Activated CD8-positive, alpha-beta memory T cell treated with anti-CD3 and anti-CD28 coated beads for 36 hours (primary cell): ENCODE measurements around the gene EMILIN1. TPM values are rescaled to one million over a fixed set of nuclear protein-coding genes. Genes with fewer than 3 reads are reported as not detected.

Experiments used
- total RNA-seq, 2 experiments: library from RNA; stranded (reverse); gene quantifications; one replicate each; pipeline ENCODE4 v1.2.3, GENCODE V29; 2021

EMILIN1 gene
- total RNA-seq, 2 experiments from 2014 or later, result 0.48 to 0.69 TPM

Other genes starting within 250 kb of the EMILIN1 start
- not detected for gene DPYSL5, start 230.5 kb upstream of the EMILIN1 start, total RNA-seq
- gene MAPRE3, start 108.0 kb upstream of the EMILIN1 start, total RNA-seq, result 1 to 10 TPM; 2.4 to 3.8 TPM
- 10 to 100 TPM; 74.4 to 75.0 TPM for gene TMEM214, start 45.6 kb upstream of the EMILIN1 start, total RNA-seq
- 10 to 100 TPM; 15.1 to 15.8 TPM for gene AGBL5, start 26.9 kb upstream of the EMILIN1 start, total RNA-seq
- gene OST4, start 7.0 kb upstream of the EMILIN1 start, total RNA-seq, result 100 to 1,000 TPM; 338 to 350 TPM
- gene KHK, start 8.2 kb downstream of the EMILIN1 start, total RNA-seq, result 10 to 100 TPM; 14.1 to 15.2 TPM
- 1 to 10 TPM; 4.7 to 7.0 TPM for gene CGREF1, start 40.5 kb downstream of the EMILIN1 start, total RNA-seq
- under 1 TPM; 0.34 to 0.40 TPM for gene ABHD1, start 45.2 kb downstream of the EMILIN1 start, total RNA-seq
- gene PREB, start 56.0 kb downstream of the EMILIN1 start, total RNA-seq, result 10 to 100 TPM; 72.0 to 77.0 TPM
- gene PRR30, start 60.8 kb downstream of the EMILIN1 start, total RNA-seq, result not detected
- not detected for gene TCF23, start 70.4 kb downstream of the EMILIN1 start, total RNA-seq
- 10 to 100 TPM; 95.3 to 96.0 TPM for gene ATRAID, start 133.4 kb downstream of the EMILIN1 start, total RNA-seq
- gene SLC5A6, start 133.7 kb downstream of the EMILIN1 start, total RNA-seq, result 10 to 100 TPM; 91.3 to 94.1 TPM
- gene CAD, start 138.8 kb downstream of the EMILIN1 start, total RNA-seq, result 100 to 1,000 TPM; 156 to 158 TPM
- under 1 TPM; 0.23 to 0.59 TPM for gene SLC30A3, start 184.4 kb downstream of the EMILIN1 start, total RNA-seq
- gene DNAJC5G, start 196.8 kb downstream of the EMILIN1 start, total RNA-seq, result not detected
- gene TRIM54, start 203.8 kb downstream of the EMILIN1 start, total RNA-seq, result under 1 TPM; 0.15 to 0.30 TPM
- gene UCN, start 229.8 kb downstream of the EMILIN1 start, total RNA-seq, result 1 to 10 TPM; 1.0 to 1.1 TPM
- 10 to 100 TPM; 89.3 to 92.8 TPM for gene MPV17, start 244.5 kb downstream of the EMILIN1 start, total RNA-seq